HCT116 (cell line): Measurements from ENCODE around the gene TWNK. TPM values are rescaled to one million over a fixed set of nuclear protein-coding genes. Genes with fewer than 3 reads are reported as not detected.

Source experiments
- ATAC-seq: fragments of 200-7000 bp; cut with Tn5 transposase; 2 replicates; pipeline ENCODE4 v1.9.1; 2020; ENCODE audit warnings: mild to moderate bottlenecking, moderate library complexity
- BruUV-seq: library from RNA; stranded (reverse); fragments of 400-500 nt; replicated peaks from 2 replicates; lab custom pipeline; 2021; lab: Mats Ljungman, UMichigan
- CTCF ChIA-PET: fragments of 300-600 bp; sonication (Branson Sonifier 250); formaldehyde crosslinking; loops from one replicate; lab custom pipeline; 2021; ENCODE audit warnings: antibody characterized with exemption; lab: Charles Lee
- POLR2A ChIA-PET: fragments of 300-600, 350-600 bp; sonication (Branson Sonifier 250); formaldehyde crosslinking; loops from one replicate; lab custom pipeline; 2021; ENCODE audit warnings: antibody characterized with exemption; lab: Charles Lee
- RAD21 ChIA-PET, 2 experiments: fragments of 300-600 bp; sonication (Branson Sonifier 250); formaldehyde crosslinking; loops; one replicate each; lab custom pipeline; 2023; ENCODE audit warnings: low total read pairs in 2 of 2; ENCODE audit not compliant: uncharacterized antibody in 2 of 2, unreplicated experiment in 2 of 2, low non-redundant PET in 1 of 2; lab: Charles Lee
- DNase-seq: peaks from one replicate; pipeline ENCODE4 v3.0.0-alpha.2; 2010; ENCODE audit warnings: low read depth, low spot score
- H2AFZ ChIP-seq: fragments of 200-600 bp; shearing (Covaris generic), sonication (generic); 2 replicates; pipeline ENCODE4 v1.6.1; 2017; ENCODE audit warnings: low read depth, mixed run types, mixed read lengths, antibody characterized with exemption, low read length; ENCODE audit not compliant: poor library complexity, severe bottlenecking
- H3K27ac ChIP-seq: 2 replicates; pipeline ENCODE4 v1.5.1; 2012; ENCODE audit warnings: low read depth, low read length
- H3K27me3 ChIP-seq: fragments of 200-600 bp; sonication (generic); 2 replicates; pipeline ENCODE4 v1.6.1; 2016; ENCODE audit warnings: mixed run types, low read length, mixed read lengths; ENCODE audit not compliant: insufficient read depth
- H3K36me3 ChIP-seq, 2 experiments: fragments of 200-500 bp in 1 of 2; fragments of 200-600 bp in 1 of 2; sonication (Bioruptor generic) in 1 of 2; sonication (generic) in 1 of 2; 2 replicates each; pipeline versions ENCODE4 v1.5.1 to v1.6.1; 2014 to 2016; ENCODE audit warnings: low read length in 2 of 2, inconsistent platforms in 1 of 2, mixed read lengths in 1 of 2, mixed run types in 1 of 2; ENCODE audit not compliant: insufficient read depth in 2 of 2, control insufficient read depth in 1 of 2
- H3K4me1 ChIP-seq, 2 experiments: fragments of 200-600 bp in 1 of 2; sonication (generic) in 1 of 2; 2 replicates each; pipeline versions ENCODE4 v1.5.1 to v1.6.1; 2012 to 2017; ENCODE audit warnings: low read length in 2 of 2, inconsistent platforms in 1 of 2, mild to moderate bottlenecking in 1 of 2, mixed read lengths in 1 of 2, mixed run types in 1 of 2, moderate library complexity in 1 of 2; ENCODE audit not compliant: insufficient read depth in 2 of 2, control insufficient read depth in 1 of 2
- H3K4me2 ChIP-seq: fragments of 200-600 bp; sonication (generic); 2 replicates; pipeline ENCODE4 v1.6.1; 2017; ENCODE audit warnings: mixed run types, low read length, mixed read lengths
- H3K4me3 ChIP-seq, 2 experiments: fragments of 200-600 bp in 1 of 2; sonication (generic) in 1 of 2; replicated peaks in 1 of 2; 2 replicates each; pipeline ENCODE4 v1.5.1; 2011 to 2016; ENCODE audit warnings: low read length in 2 of 2, control low read depth in 1 of 2, low read depth in 1 of 2, mild to moderate bottlenecking in 1 of 2, mixed read lengths in 1 of 2, mixed run types in 1 of 2
- H3K79me2 ChIP-seq: fragments of 200-600 bp; sonication (generic); 2 replicates; pipeline ENCODE4 v1.6.1; 2017; ENCODE audit warnings: mild to moderate bottlenecking, mixed run types, low read length, moderate library complexity, mixed read lengths; ENCODE audit not compliant: insufficient read depth
- H3K9ac ChIP-seq: fragments of 200-600 bp; sonication (generic); 2 replicates; pipeline ENCODE4 v1.6.1; 2016; ENCODE audit warnings: low read length, mixed read lengths
- H3K9me2 ChIP-seq: fragments of 200-600 bp; sonication (generic), shearing (Covaris generic); 2 replicates; pipeline ENCODE4 v1.6.1; 2017; ENCODE audit warnings: mixed run types, mild to moderate bottlenecking, moderate library complexity; ENCODE audit not compliant: insufficient read depth
- H3K9me3 ChIP-seq, 2 experiments: fragments of 200-500 bp in 1 of 2; fragments of 200-600 bp in 1 of 2; sonication (Bioruptor generic) in 1 of 2; sonication (generic) in 1 of 2; 2 replicates each; pipeline ENCODE4 v1.6.1; 2014 to 2017; ENCODE audit warnings: low read length in 2 of 2, mixed read lengths in 2 of 2, inconsistent platforms in 1 of 2, low read depth in 1 of 2, mild to moderate bottlenecking in 1 of 2, mixed run types in 1 of 2, moderate library complexity in 1 of 2; ENCODE audit not compliant: control insufficient read depth in 1 of 2, insufficient read depth in 1 of 2
- H4K20me1 ChIP-seq: fragments of 200-600 bp; sonication (generic), shearing (Covaris generic); 2 replicates; pipeline ENCODE4 v1.6.1; 2017; ENCODE audit warnings: mixed run types, mild to moderate bottlenecking, moderate library complexity; ENCODE audit not compliant: insufficient read depth
- ATF3 ChIP-seq: IDR thresholded peaks from 2 replicates; pipeline ENCODE4 v1.6.1; 2012
- CBX3 ChIP-seq: IDR thresholded peaks from 2 replicates; pipeline ENCODE4 v1.6.1; 2012; ENCODE audit warnings: low read depth
- CEBPB ChIP-seq: IDR thresholded peaks from 2 replicates; pipeline ENCODE4 v1.6.1; 2012; ENCODE audit warnings: low read depth
- EGR1 ChIP-seq: IDR thresholded peaks from 2 replicates; pipeline ENCODE4 v1.6.1; 2012; ENCODE audit warnings: low read depth
- FOSL1 ChIP-seq: IDR thresholded peaks from 2 replicates; pipeline ENCODE4 v1.6.1; 2012; ENCODE audit warnings: low read depth
- JUND ChIP-seq: IDR thresholded peaks from 2 replicates; pipeline ENCODE4 v1.6.1; 2012
- SIN3A ChIP-seq: IDR thresholded peaks from 2 replicates; pipeline ENCODE4 v1.6.1; 2012; ENCODE audit warnings: low read depth
- SP1 ChIP-seq: IDR thresholded peaks from 2 replicates; pipeline ENCODE4 v1.6.1; 2012; ENCODE audit warnings: low read depth
- SRF ChIP-seq: IDR thresholded peaks from 2 replicates; pipeline ENCODE4 v1.6.1; 2012; ENCODE audit warnings: low read depth
- TCF7L2 ChIP-seq: IDR thresholded peaks from 2 replicates; pipeline ENCODE4 v1.7.0; 2011; ENCODE audit warnings: borderline replicate concordance, inconsistent platforms; ENCODE audit not compliant: insufficient read depth, insufficient read length; ENCODE audit errors: extremely low read depth
- intact Hi-C: fragments of 100-400 bp; cut with micrococcal nuclease; formaldehyde crosslinking; loops from 2 replicates; pipeline ENCODE4 v1.10.0; 2022
- total RNA-seq: library from RNA; stranded (reverse); gene quantifications from one replicate; pipeline ENCODE4 v1.2.1, GENCODE V29; 2021; ENCODE audit not compliant: unreplicated experiment
- TF ChIP-seq, protein P1 (sequence below): IDR thresholded peaks from 2 replicates; pipeline ENCODE4 v1.6.1; 2012; ENCODE audit warnings: low read depth

Gene TWNK
- total RNA-seq, 1 experiment from 2014 or later, result 42.1 TPM

DNA sequence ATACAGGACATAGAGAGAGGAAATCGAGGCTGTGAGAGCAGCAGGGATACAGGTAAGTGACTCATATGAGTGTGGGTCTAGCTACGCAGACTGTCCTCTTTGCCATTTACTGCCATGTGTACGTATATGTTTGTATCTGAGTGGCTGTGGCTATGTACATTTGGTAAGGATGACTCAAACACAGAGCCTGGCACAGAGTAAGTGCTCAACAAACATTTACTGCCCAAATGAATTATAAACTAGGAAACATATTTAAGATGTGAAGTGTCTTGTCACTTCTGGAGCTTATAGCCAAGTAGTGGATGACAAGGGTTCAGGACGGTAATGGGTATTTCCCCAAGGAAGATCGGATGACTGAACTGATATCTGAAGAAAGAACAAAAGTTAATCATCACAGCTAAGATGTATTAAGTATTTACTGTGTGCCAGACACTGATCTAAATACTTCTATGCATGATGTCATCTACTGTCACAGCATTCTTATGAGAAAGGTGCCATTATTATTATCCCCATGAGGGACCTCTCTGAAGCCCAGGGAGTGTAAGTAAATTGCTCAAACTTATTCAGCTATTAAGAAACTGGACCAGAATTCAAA, 6.1 kb upstream of the TWNK start:
- peaks cover 5 to 15% of the 10 kb centered on the region in 2 experiments; a peak in 3 of 4 replicates for H3K4me1 ChIP-seq
- no peak overlapping the region for H2AFZ ChIP-seq
- H3K4me3 ChIP-seq, result no peak overlapping the region
- H3K79me2 ChIP-seq, result peaks cover 9% of the 10 kb centered on the region
- TF ChIP-seq JUND, result no peak
- no peak for TF ChIP-seq SP1
- no peak for TF ChIP-seq SIN3A
- TF ChIP-seq TCF7L2, result no peak
- no peak for TF ChIP-seq ATF3
- TF ChIP-seq CBX3, result no peak
- no peak for TF ChIP-seq CEBPB
- TF ChIP-seq, protein P1, sequence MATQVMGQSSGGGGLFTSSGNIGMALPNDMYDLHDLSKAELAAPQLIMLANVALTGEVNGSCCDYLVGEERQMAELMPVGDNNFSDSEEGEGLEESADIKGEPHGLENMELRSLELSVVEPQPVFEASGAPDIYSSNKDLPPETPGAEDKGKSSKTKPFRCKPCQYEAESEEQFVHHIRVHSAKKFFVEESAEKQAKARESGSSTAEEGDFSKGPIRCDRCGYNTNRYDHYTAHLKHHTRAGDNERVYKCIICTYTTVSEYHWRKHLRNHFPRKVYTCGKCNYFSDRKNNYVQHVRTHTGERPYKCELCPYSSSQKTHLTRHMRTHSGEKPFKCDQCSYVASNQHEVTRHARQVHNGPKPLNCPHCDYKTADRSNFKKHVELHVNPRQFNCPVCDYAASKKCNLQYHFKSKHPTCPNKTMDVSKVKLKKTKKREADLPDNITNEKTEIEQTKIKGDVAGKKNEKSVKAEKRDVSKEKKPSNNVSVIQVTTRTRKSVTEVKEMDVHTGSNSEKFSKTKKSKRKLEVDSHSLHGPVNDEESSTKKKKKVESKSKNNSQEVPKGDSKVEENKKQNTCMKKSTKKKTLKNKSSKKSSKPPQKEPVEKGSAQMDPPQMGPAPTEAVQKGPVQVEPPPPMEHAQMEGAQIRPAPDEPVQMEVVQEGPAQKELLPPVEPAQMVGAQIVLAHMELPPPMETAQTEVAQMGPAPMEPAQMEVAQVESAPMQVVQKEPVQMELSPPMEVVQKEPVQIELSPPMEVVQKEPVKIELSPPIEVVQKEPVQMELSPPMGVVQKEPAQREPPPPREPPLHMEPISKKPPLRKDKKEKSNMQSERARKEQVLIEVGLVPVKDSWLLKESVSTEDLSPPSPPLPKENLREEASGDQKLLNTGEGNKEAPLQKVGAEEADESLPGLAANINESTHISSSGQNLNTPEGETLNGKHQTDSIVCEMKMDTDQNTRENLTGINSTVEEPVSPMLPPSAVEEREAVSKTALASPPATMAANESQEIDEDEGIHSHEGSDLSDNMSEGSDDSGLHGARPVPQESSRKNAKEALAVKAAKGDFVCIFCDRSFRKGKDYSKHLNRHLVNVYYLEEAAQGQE, result no peak
- no peak for TF ChIP-seq SRF
- TF ChIP-seq FOSL1, result no peak
- no peak for TF ChIP-seq EGR1
- TF ChIP-seq, all 23 proteins: peak for 0
- no TSS peak for BruUV-seq
- Histone ChIP-seq H3K9me2 (no peaks in the 10 kb centered on the region), H3K36me3 (peaks cover 4 to 14% of the 10 kb centered on the region in 2 experiments; a peak in 3 of 4 replicates), H3K4me2 (no peak overlapping the region), H3K27ac (no peak overlapping the region), H3K9me3 (no peaks in the 10 kb centered on the region), H3K27me3 (no peaks in the 10 kb centered on the region), H4K20me1 (no peaks in the 10 kb centered on the region), H3K9ac (no peak overlapping the region)
- intact Hi-C loops, result no loop called here
- ChIA-PET CTCF (interaction anchor here (1.2 kb wide), 1 partner anchor 18 kb away, joined by 3 read pairs; the partner anchor contains the start of gene LZTS2), POLR2A (no interaction called here), RAD21 (no interaction called here)
- DNase-seq, result no peak
- ATAC-seq, result no peak
